Transverse colon (tissue), 4 donors: ENCODE measurements around the gene GFI1B.

Experiments used
- CTCF ChIP-seq, 5 experiments: fragments of 200-600 bp in 3 of 5; fragments of 450-650 bp in 2 of 5; sonication (generic) in 3 of 5; IDR thresholded peaks; 1 replicate in 2 of 5; 2 replicates in 3 of 5; pipeline ENCODE4 v1.5.1; 2016 to 2017; ENCODE audit warnings: antibody characterized with exemption in 5 of 5, inconsistent platforms in 3 of 5, mild to moderate bottlenecking in 2 of 5, moderate library complexity in 1 of 5
- EP300 ChIP-seq: sonication (generic); formaldehyde crosslinking; IDR thresholded peaks from one replicate; pipeline ENCODE4 v1.6.1; 2017; ENCODE audit warnings: antibody characterized with exemption, low read depth
- POLR2A ChIP-seq: fragments of 450-650 bp; IDR thresholded peaks from one replicate; pipeline ENCODE4 v1.6.1; 2016; ENCODE audit warnings: antibody characterized with exemption, mild to moderate bottlenecking, moderate library complexity
- POLR2AphosphoS5 ChIP-seq, 3 donors: sonication (generic); formaldehyde crosslinking; IDR thresholded peaks; one replicate each; pipeline ENCODE4 v1.6.1; 2016; ENCODE audit warnings: antibody characterized with exemption in 3 of 3

GRCh38 chr9:132939169-132939568, 39.3 kb upstream of the GFI1B start:
- TF ChIP-seq CTCF (IDR thresholded peaks at IDR 0.05) = no peak
- no peak for TF ChIP-seq POLR2A
- TF ChIP-seq POLR2AphosphoS5 (IDR thresholded peaks at IDR 0.05) = no peak
- TF ChIP-seq EP300 = no peak
